H1 (cell line): ENCODE measurements around the gene FRZB. TPM values are rescaled to one million over a fixed set of nuclear protein-coding genes. Genes with fewer than 3 reads are reported as not detected.

Source experiments
- CTCF ChIA-PET: fragments of 300-600 bp; sonication (Branson Sonifier 250); formaldehyde crosslinking; loops from one replicate; lab custom pipeline; 2021; ENCODE audit not compliant: partially characterized antibody; lab: Charles Lee
- POLR2A ChIA-PET: fragments of 300-600 bp; sonication (Branson Sonifier 250); formaldehyde crosslinking; loops from one replicate; lab custom pipeline; 2021; ENCODE audit warnings: inconsistent platforms; ENCODE audit not compliant: partially characterized antibody; lab: Charles Lee
- DNase-seq, 2 experiments: peaks; one replicate each; pipeline versions ENCODE4 v3.0.0 to v3.0.0-alpha.2; 2010 to 2022; ENCODE audit warnings: low spot score in 2 of 2, low read depth in 1 of 2, mixed read lengths in 1 of 2
- FAIRE-seq: peaks from 2 replicates; lab custom pipeline; 2011; peaks lifted over from hg19 to GRCh38; lab: Jason Lieb, UNC
- H2AFZ ChIP-seq: 2 replicates; pipeline ENCODE4 v1.8.1; 2012; ENCODE audit warnings: low read length, inconsistent platforms
- H2AK5ac ChIP-seq: 2 replicates; pipeline ENCODE4 v1.6.1; 2013; ENCODE audit warnings: low read depth, low read length
- H2BK120ac ChIP-seq: replicated peaks from 2 replicates; pipeline ENCODE3; 2013; ENCODE audit warnings: low read depth, low read length, inconsistent platforms
- H2BK12ac ChIP-seq: 2 replicates; pipeline ENCODE4 v1.6.1; 2013; ENCODE audit warnings: low read depth, low read length
- H2BK15ac ChIP-seq: 2 replicates; pipeline ENCODE4 v1.6.1; 2013; ENCODE audit warnings: low read length
- H2BK20ac ChIP-seq: 2 replicates; pipeline ENCODE4 v1.6.1; 2013; ENCODE audit warnings: low read length
- H2BK5ac ChIP-seq: 2 replicates; pipeline ENCODE4 v1.6.1; 2013; ENCODE audit warnings: low read depth, low read length
- H3K14ac ChIP-seq: 2 replicates; pipeline ENCODE4 v1.6.1; 2013; ENCODE audit warnings: inconsistent platforms; ENCODE audit not compliant: insufficient read length
- H3K18ac ChIP-seq: 2 replicates; pipeline ENCODE4 v1.6.1; 2013; ENCODE audit warnings: low read length; ENCODE audit errors: extremely low read depth
- H3K23ac ChIP-seq: 2 replicates; pipeline ENCODE4 v1.6.1; 2013; ENCODE audit warnings: inconsistent platforms; ENCODE audit not compliant: insufficient read length
- H3K23me2 ChIP-seq: 2 replicates; pipeline ENCODE4 v1.6.1; 2013; ENCODE audit warnings: low read depth, low read length
- H3K27ac ChIP-seq: 2 replicates; pipeline ENCODE4 v1.6.1; 2011; ENCODE audit warnings: low read depth, low read length, inconsistent platforms
- H3K27me3 ChIP-seq, 4 experiments: replicated peaks in 1 of 4; 1 replicate in 1 of 4; 2 replicates in 3 of 4; pipeline versions ENCODE4 v1.6.1 to v1.8.1; 2011 to 2013; ENCODE audit warnings: low read length in 3 of 4, mild to moderate bottlenecking in 3 of 4, inconsistent platforms in 2 of 4, mixed read lengths in 2 of 4, moderate library complexity in 1 of 4; ENCODE audit not compliant: control insufficient read depth in 3 of 4, insufficient read depth in 3 of 4; ENCODE audit errors: extremely low read depth in 1 of 4
- H3K36me3 ChIP-seq, 4 experiments: 2 replicates each; pipeline versions ENCODE4 v1.6.1 to v1.8.1; 2011 to 2013; ENCODE audit warnings: mild to moderate bottlenecking in 4 of 4, low read length in 3 of 4, moderate library complexity in 2 of 4, control low read depth in 1 of 4, inconsistent platforms in 1 of 4; ENCODE audit not compliant: insufficient read depth in 4 of 4, control insufficient read depth in 2 of 4
- H3K4ac ChIP-seq: replicated peaks from 2 replicates; pipeline ENCODE3; 2013; ENCODE audit warnings: low read length, low read depth, mixed read lengths, inconsistent platforms; ENCODE audit not compliant: insufficient read length
- H3K4me1 ChIP-seq, 4 experiments: replicated peaks in 1 of 4; 1 replicate in 1 of 4; 2 replicates in 3 of 4; pipeline versions ENCODE4 v1.6.1 to v1.8.1; 2011 to 2013; ENCODE audit warnings: low read length in 3 of 4, inconsistent platforms in 2 of 4, mixed read lengths in 1 of 4; ENCODE audit not compliant: insufficient read depth in 4 of 4, control insufficient read depth in 3 of 4
- H3K4me2 ChIP-seq, 2 experiments: 2 replicates each; pipeline versions ENCODE4 v1.6.1 to v1.8.1; 2011 to 2013; ENCODE audit warnings: low read depth in 2 of 2, low read length in 2 of 2, control low read depth in 1 of 2, inconsistent platforms in 1 of 2, mild to moderate bottlenecking in 1 of 2; ENCODE audit not compliant: insufficient read depth in 1 of 2
- H3K4me3 ChIP-seq, 4 experiments: fragments of 200-600, 300-600 bp in 1 of 4; sonication (generic), shearing (Covaris generic), sonication (Bioruptor Twin) in 1 of 4; 2 replicates each; pipeline versions ENCODE4 v1.5.1 to v1.8.1; 2011 to 2016; ENCODE audit warnings: low read length in 4 of 4, low read depth in 3 of 4, control low read depth in 2 of 4, inconsistent platforms in 2 of 4, mild to moderate bottlenecking in 2 of 4, mixed read lengths in 1 of 4, moderate library complexity in 1 of 4; ENCODE audit not compliant: insufficient read depth in 2 of 4; ENCODE audit errors: extremely low read depth in 1 of 4
- H3K56ac ChIP-seq: replicated peaks from 2 replicates; pipeline ENCODE3; 2013; ENCODE audit warnings: low read depth, mild to moderate bottlenecking, mixed read lengths, low read length, inconsistent platforms; ENCODE audit not compliant: insufficient read length
- H3K79me1 ChIP-seq: 2 replicates; pipeline ENCODE4 v1.6.1; 2013; ENCODE audit warnings: low read depth, low read length, control low read depth
- H3K79me2 ChIP-seq, 2 experiments: 2 replicates each; pipeline versions ENCODE4 v1.6.1 to v1.8.1; 2012 to 2013; ENCODE audit warnings: low read length in 2 of 2, mild to moderate bottlenecking in 2 of 2, inconsistent platforms in 1 of 2; ENCODE audit not compliant: insufficient read depth in 2 of 2, control insufficient read depth in 1 of 2
- H3K9ac ChIP-seq, 4 experiments: replicated peaks in 1 of 4; 1 replicate in 1 of 4; 2 replicates in 3 of 4; pipeline versions ENCODE4 v1.6.1 to v1.8.1; 2011 to 2013; ENCODE audit warnings: low read depth in 3 of 4, low read length in 3 of 4, control low read depth in 2 of 4, mild to moderate bottlenecking in 2 of 4, moderate library complexity in 2 of 4, inconsistent platforms in 1 of 4; ENCODE audit errors: extremely low read depth in 1 of 4
- H3K9me3 ChIP-seq, 2 experiments: 2 replicates each; pipeline versions ENCODE4 v1.6.1 to v1.8.1; 2012 to 2013; ENCODE audit warnings: mild to moderate bottlenecking in 2 of 2, moderate library complexity in 2 of 2, control low read depth in 1 of 2, inconsistent platforms in 1 of 2, low read depth in 1 of 2, low read length in 1 of 2, mixed read lengths in 1 of 2; ENCODE audit not compliant: insufficient read depth in 2 of 2
- H4K20me1 ChIP-seq, 2 experiments: replicated peaks in 1 of 2; 2 replicates each; pipeline versions ENCODE3 to v1.8.1; 2011 to 2013; ENCODE audit warnings: inconsistent platforms in 2 of 2, low read length in 2 of 2, mild to moderate bottlenecking in 1 of 2; ENCODE audit not compliant: insufficient read depth in 2 of 2, control insufficient read depth in 1 of 2
- H4K5ac ChIP-seq: 2 replicates; pipeline ENCODE4 v1.6.1; 2013; ENCODE audit warnings: low read length, low read depth, mixed read lengths, inconsistent platforms; ENCODE audit not compliant: insufficient read length
- H4K8ac ChIP-seq: 2 replicates; pipeline ENCODE4 v1.8.0; 2013; ENCODE audit warnings: mild to moderate bottlenecking, moderate library complexity, low read length, inconsistent platforms; ENCODE audit not compliant: insufficient read depth; ENCODE audit errors: extremely low read depth
- H4K91ac ChIP-seq: replicated peaks from 2 replicates; pipeline ENCODE3; 2013; ENCODE audit warnings: low read length, mixed read lengths, inconsistent platforms; ENCODE audit not compliant: insufficient read length
- ASH2L ChIP-seq: fragments of 200-600, 300-600 bp; sonication (generic); IDR thresholded peaks from one replicate; pipeline ENCODE4 v1.7.1; 2017; ENCODE audit warnings: low read length
- CEBPB ChIP-seq: IDR thresholded peaks from 2 replicates; pipeline ENCODE4 v1.6.1; 2012; ENCODE audit warnings: low read depth, low read length
- CHD2 ChIP-seq: IDR thresholded peaks from 2 replicates; pipeline ENCODE4 v1.6.1; 2012; ENCODE audit warnings: low read length, improper control_type of control experiment
- FOSL1 ChIP-seq: IDR thresholded peaks from 2 replicates; pipeline ENCODE4 v1.6.1; 2011; ENCODE audit warnings: mild to moderate bottlenecking, low read depth, low read length, moderate library complexity; ENCODE audit not compliant: insufficient read depth
- GABPA ChIP-seq: IDR thresholded peaks from 2 replicates; pipeline ENCODE4 v1.6.1; 2011; ENCODE audit warnings: mild to moderate bottlenecking, low read length, moderate library complexity, borderline replicate concordance; ENCODE audit not compliant: insufficient read depth
- HDAC6 ChIP-seq: IDR thresholded peaks from one replicate; pipeline ENCODE4 v1.7.1; 2012; ENCODE audit warnings: low read depth, mild to moderate bottlenecking, inconsistent platforms, low read length, moderate library complexity
- JUND ChIP-seq: IDR thresholded peaks from 2 replicates; pipeline ENCODE4 v1.6.1; 2011; ENCODE audit warnings: mild to moderate bottlenecking, improper control_type of control experiment, low read length
- KDM1A ChIP-seq: fragments of 200-600, 300-600 bp; sonication (generic); IDR thresholded peaks from 2 replicates; pipeline ENCODE4 v1.7.1; 2016; ENCODE audit warnings: mild to moderate bottlenecking, low read length, borderline replicate concordance
- PHF8 ChIP-seq: fragments of 200-600 bp; sonication (generic); conservative IDR thresholded peaks from 2 replicates; pipeline ENCODE4 v1.7.1; 2012; ENCODE audit warnings: low read depth, mild to moderate bottlenecking, inconsistent platforms, low read length, moderate library complexity
- POLR2AphosphoS5 ChIP-seq: IDR thresholded peaks from 2 replicates; pipeline ENCODE4 v1.6.1; 2011; ENCODE audit warnings: low read depth, low read length
- POU5F1 ChIP-seq: IDR thresholded peaks from 2 replicates; pipeline ENCODE4 v1.6.1; 2011; ENCODE audit warnings: low read depth, mild to moderate bottlenecking, low read length, moderate library complexity
- RFX5 ChIP-seq: IDR thresholded peaks from 2 replicates; pipeline ENCODE4 v1.6.1; 2011; ENCODE audit warnings: low read depth, low read length, improper control_type of control experiment, borderline replicate concordance
- SIRT6 ChIP-seq: IDR thresholded peaks from one replicate; pipeline ENCODE4 v1.7.1; 2012; ENCODE audit warnings: low read length, inconsistent platforms
- SIX5 ChIP-seq: IDR thresholded peaks from 2 replicates; pipeline ENCODE4 v1.6.1; 2011; ENCODE audit warnings: mild to moderate bottlenecking, low read depth, low read length
- SRF ChIP-seq: IDR thresholded peaks from 2 replicates; pipeline ENCODE4 v1.6.1; 2011; ENCODE audit warnings: mild to moderate bottlenecking, low read depth, low read length, moderate library complexity
- TAF1 ChIP-seq: IDR thresholded peaks from 2 replicates; pipeline ENCODE4 v1.6.1; 2011; ENCODE audit warnings: mild to moderate bottlenecking, low read depth, low read length
- TEAD4 ChIP-seq: IDR thresholded peaks from 2 replicates; pipeline ENCODE4 v1.6.1; 2012; ENCODE audit warnings: low read depth, low read length, inconsistent platforms, mixed read lengths
- WGBS, 2 experiments: shearing (Covaris generic) in 1 of 2; methylation state at CpG; one replicate each; pipeline versions ENCODE4 v1.1.6 to v1.1.7; 2013 to 2015; ENCODE audit warnings: low lambda C conversion rate in 2 of 2, mixed read lengths in 2 of 2, inconsistent platforms in 1 of 2, low coverage in 1 of 2, missing lambda C conversion rate in 1 of 2; ENCODE audit not compliant: insufficient replicate concordance in 2 of 2, insufficient coverage in 1 of 2, insufficient read length in 1 of 2; ENCODE audit errors: extremely low coverage in 1 of 2, missing lambda C conversion rate in 1 of 2; 5-methylcytosine and 5-hydroxymethylcytosine counted together
- polyA plus RNA-seq, 7 experiments: library from polyadenylated mRNA; depleted of rRNA in 3 of 7; stranded (reverse) in 5 of 7; unstranded in 2 of 7; fragments of >200 nt in 5 of 7; fragments of 200-250 nt in 2 of 7; gene quantifications; 1 replicate in 5 of 7; 2 replicates in 1 of 7; 4 replicates in 1 of 7; pipeline versions ENCODE4 v1.2.1 to v1.2.3, GENCODE V29; 2011 to 2013; ENCODE audit warnings: missing spikeins in 2 of 7, mixed read lengths in 2 of 7
- total RNA-seq: library from RNA; stranded (reverse); fragmentation: NEBNext Ultra II Directional; extraction: Animal tissue kit (Norgen Biotek cat#: 25700); gene quantifications from 2 replicates; pipeline ENCODE4 v1.2.1, GENCODE V29; 2021

Gene FRZB
- total and polyA plus RNA-seq, 2 of the 8 experiments (the other 6 are each of a cell fraction or from before 2014, with no cell fraction given), result 4.4 to 4.6 TPM

- 94% methylated on average over 2 of the region's 2 CpGs; no CpG with 5 or more reads in 1 of the 2 experiments for WGBS, 2 experiments
- no peak for FAIRE-seq
- TF ChIP-seq GABPA (no peak), POLR2AphosphoS5 (no peak), CEBPB (no peak), TEAD4 (no peak), ASH2L (no peak), JUND (no peak), PHF8 (no peak), KDM1A (no peak), CHD2 (no peak), TAF1 (no peak), SIRT6 (no peak), HDAC6 (no peak), SIX5 (no peak), RFX5 (no peak), FOSL1 (no peak), POU5F1 (no peak), SRF (no peak)
These were observed 5.6 kb downstream of the FRZB start for GRCh38 chr2:182860858-182861257.

More at GRCh38 chr2:182860858-182861257, 5.6 kb downstream of the FRZB start:
- Histone ChIP-seq H2BK12ac (no peak overlapping the region), H2AK5ac (no peak overlapping the region), H3K23me2 (peaks cover under 1% of the 10 kb centered on the region; the same call in 1 of the 2 replicates), H3K4me1 (peaks cover 0 to under 1% (median 0%) of the 10 kb centered on the region in 4 experiments; a peak in 1 of 7 replicates), H4K8ac (no peak overlapping the region), H3K27me3 (peaks cover under 1 to 11% (median 4%) of the 10 kb centered on the region in 4 experiments), H3K79me1 (no peaks in the 10 kb centered on the region), H3K9ac (no peak overlapping the region), H3K4ac (no peak overlapping the region), H3K23ac (no peak overlapping the region), H3K4me2 (no peak overlapping the region), H3K79me2 (no peaks in the 10 kb centered on the region), H2BK15ac (no peak overlapping the region), H3K18ac (no peak overlapping the region), H2BK120ac (no peak overlapping the region), H3K56ac (no peak overlapping the region), H2AFZ (no peak overlapping the region), H3K4me3 (no peak overlapping the region), H4K91ac (no peak overlapping the region), H2BK5ac (no peak overlapping the region), H3K36me3 (no peaks in the 10 kb centered on the region), H4K5ac (no peak overlapping the region), H3K9me3 (no peaks in the 10 kb centered on the region), H3K27ac (no peak overlapping the region), H4K20me1 (no peaks in the 10 kb centered on the region), H2BK20ac (no peak overlapping the region), H3K14ac (no peak overlapping the region)
- DNase-seq, result no peak
- POLR2A ChIA-PET, result no interaction called here
- CTCF ChIA-PET, result interaction anchor here (3.5 to 4.0 kb wide), 3 partner anchors 11 to 59 kb away, joined by 14 to 19 read pairs (median 18); no protein-coding TSS in a partner anchor
